Progenitor cell of endocrine pancreas (in vitro differentiated cells): ENCODE data around the gene MRPS2. TPM values are rescaled to one million over a fixed set of nuclear protein-coding genes. Genes with fewer than 3 reads are reported as not detected.

ENCODE experiments used
- DNase-seq: peaks from one replicate; pipeline ENCODE4 v3.0.0; 2021; ENCODE audit warnings: low spot score; ENCODE audit not compliant: unreplicated experiment
- H3K27ac Mint-ChIP-seq: 2 replicates; pipeline ENCODE4 v1.8.0; 2021; ENCODE audit warnings: mild to moderate bottlenecking, moderate library complexity, mixed read lengths
- H3K27me3 Mint-ChIP-seq: 2 replicates; pipeline ENCODE4 v1.8.0; 2021; ENCODE audit warnings: mixed read lengths
- H3K36me3 Mint-ChIP-seq: 2 replicates; pipeline ENCODE4 v1.8.0; 2022; ENCODE audit warnings: mixed read lengths; ENCODE audit not compliant: insufficient read depth
- H3K4me1 Mint-ChIP-seq: 2 replicates; pipeline ENCODE4 v1.8.0; 2021; ENCODE audit warnings: low read depth, mixed read lengths
- H3K4me3 Mint-ChIP-seq: 2 replicates; pipeline ENCODE4 v1.8.0; 2021; ENCODE audit warnings: low read depth, mild to moderate bottlenecking, moderate library complexity, mixed read lengths
- H3K9me3 Mint-ChIP-seq: 2 replicates; pipeline ENCODE4 v1.8.0; 2021; ENCODE audit warnings: low read depth, mixed read lengths
- total RNA-seq: library from RNA; stranded (reverse); gene quantifications from 2 replicates; pipeline ENCODE4 v1.2.1, GENCODE V29; 2021
- TF ChIP-seq, protein P1 (sequence below): fragments of 200-600 bp; sonication (generic); IDR thresholded peaks from one replicate; pipeline ENCODE4 v1.5.0; 2021; ENCODE audit warnings: antibody characterized with exemption, mild to moderate bottlenecking; ENCODE audit not compliant: unreplicated experiment

MRPS2 gene
- total RNA-seq, 1 donor from 2014 or later: 40.0 TPM

DNA sequence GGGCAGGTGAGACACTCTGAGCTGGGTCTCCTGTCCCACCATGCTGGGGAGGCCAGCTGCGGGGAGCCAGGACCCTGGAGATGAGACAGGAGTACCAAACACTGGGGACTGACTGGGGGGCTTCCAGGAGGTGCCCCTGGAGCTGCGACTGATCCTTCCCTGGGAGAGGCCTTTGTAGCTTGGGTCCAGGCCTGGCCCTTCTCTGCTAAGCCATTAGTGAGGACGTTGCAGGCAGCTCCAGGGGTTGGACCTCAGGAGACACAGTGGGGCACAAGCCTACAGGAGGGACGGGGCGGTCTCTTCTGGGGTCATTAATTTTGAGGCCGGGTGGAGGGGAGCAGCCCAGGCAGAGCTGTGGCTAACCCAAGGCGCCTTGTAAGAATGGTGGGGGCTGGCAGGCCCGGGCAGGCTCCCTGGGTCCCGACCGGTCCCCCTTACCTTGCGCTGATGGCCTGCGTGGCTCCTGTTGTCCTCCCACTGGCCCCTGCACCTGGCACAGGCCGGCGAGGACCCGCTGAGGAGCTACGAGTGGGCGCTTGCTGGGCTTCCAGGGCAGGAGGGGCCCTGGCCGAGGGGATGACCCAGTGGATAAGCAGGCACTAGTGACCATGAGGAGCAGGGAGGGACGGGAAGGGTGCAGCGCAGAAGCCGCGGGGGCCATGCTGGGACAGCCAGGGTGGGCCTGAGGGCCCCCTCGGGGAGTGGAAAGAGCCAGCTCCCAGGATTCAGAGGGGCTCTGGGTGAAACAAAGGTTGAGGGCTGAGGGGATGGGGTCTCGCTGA is 5.1 kb downstream of the MRPS2 start:
- Mint-ChIP-seq H3K27ac (no peak overlapping the region), H3K27me3 (peaks cover 5% of the 10 kb centered on the region), H3K36me3 (peaks cover 2% of the 10 kb centered on the region), H3K4me3 (no peak overlapping the region), H3K9me3 (peaks cover 4% of the 10 kb centered on the region), H3K4me1 (peaks cover 7% of the 10 kb centered on the region)
- DNase-seq: no peak
- TF ChIP-seq, protein P1, sequence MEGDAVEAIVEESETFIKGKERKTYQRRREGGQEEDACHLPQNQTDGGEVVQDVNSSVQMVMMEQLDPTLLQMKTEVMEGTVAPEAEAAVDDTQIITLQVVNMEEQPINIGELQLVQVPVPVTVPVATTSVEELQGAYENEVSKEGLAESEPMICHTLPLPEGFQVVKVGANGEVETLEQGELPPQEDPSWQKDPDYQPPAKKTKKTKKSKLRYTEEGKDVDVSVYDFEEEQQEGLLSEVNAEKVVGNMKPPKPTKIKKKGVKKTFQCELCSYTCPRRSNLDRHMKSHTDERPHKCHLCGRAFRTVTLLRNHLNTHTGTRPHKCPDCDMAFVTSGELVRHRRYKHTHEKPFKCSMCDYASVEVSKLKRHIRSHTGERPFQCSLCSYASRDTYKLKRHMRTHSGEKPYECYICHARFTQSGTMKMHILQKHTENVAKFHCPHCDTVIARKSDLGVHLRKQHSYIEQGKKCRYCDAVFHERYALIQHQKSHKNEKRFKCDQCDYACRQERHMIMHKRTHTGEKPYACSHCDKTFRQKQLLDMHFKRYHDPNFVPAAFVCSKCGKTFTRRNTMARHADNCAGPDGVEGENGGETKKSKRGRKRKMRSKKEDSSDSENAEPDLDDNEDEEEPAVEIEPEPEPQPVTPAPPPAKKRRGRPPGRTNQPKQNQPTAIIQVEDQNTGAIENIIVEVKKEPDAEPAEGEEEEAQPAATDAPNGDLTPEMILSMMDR: no peak

- H3K36me3 Mint-ChIP-seq: peaks cover 2% of the 10 kb centered on the region
- no peak for DNase-seq
- TF ChIP-seq, protein P1: no peak
- H3K27ac Mint-ChIP-seq: no peak overlapping the region
- H3K4me1 Mint-ChIP-seq: peaks cover 5% of the 10 kb centered on the region
- H3K27me3 Mint-ChIP-seq: peaks cover 5% of the 10 kb centered on the region
- peaks cover 4% of the 10 kb centered on the region for H3K9me3 Mint-ChIP-seq
- H3K4me3 Mint-ChIP-seq: no peak overlapping the region
Measured at GRCh38 chr9:135506327-135507103, 6.0 kb downstream of the MRPS2 start.

GRCh38 chr9:135507104-135508035 is 6.9 kb downstream of the MRPS2 start:
- peaks cover 2% of the 10 kb centered on the region for H3K36me3 Mint-ChIP-seq
- no peak for DNase-seq
- H3K27me3 Mint-ChIP-seq: peaks cover 6% of the 10 kb centered on the region
- TF ChIP-seq, protein P1: no peak
- peaks cover 4% of the 10 kb centered on the region for H3K9me3 Mint-ChIP-seq
- no peak overlapping the region for H3K4me3 Mint-ChIP-seq
- no peaks in the 10 kb centered on the region for H3K4me1 Mint-ChIP-seq
- no peak overlapping the region for H3K27ac Mint-ChIP-seq

- H3K4me1 Mint-ChIP-seq: no peaks in the 10 kb centered on the region
- DNase-seq: no peak
- TF ChIP-seq, protein P1: no peak
- H3K9me3 Mint-ChIP-seq: peaks cover 4% of the 10 kb centered on the region
- no peak overlapping the region for H3K4me3 Mint-ChIP-seq
- H3K36me3 Mint-ChIP-seq: peaks cover 2% of the 10 kb centered on the region
- no peak overlapping the region for H3K27ac Mint-ChIP-seq
- H3K27me3 Mint-ChIP-seq: peaks cover 11% of the 10 kb centered on the region
Measured at GRCh38 chr9:135508211-135508820, 7.8 kb downstream of the MRPS2 start.
